ENCODE results near the gene NOP14.
"Not testable (repeated sequence)": the region's sequence is repeated elsewhere in the genome, so short reads cannot be mapped to it uniquely, and the experiment has no call there.

The NOP14 gene

DNA sequence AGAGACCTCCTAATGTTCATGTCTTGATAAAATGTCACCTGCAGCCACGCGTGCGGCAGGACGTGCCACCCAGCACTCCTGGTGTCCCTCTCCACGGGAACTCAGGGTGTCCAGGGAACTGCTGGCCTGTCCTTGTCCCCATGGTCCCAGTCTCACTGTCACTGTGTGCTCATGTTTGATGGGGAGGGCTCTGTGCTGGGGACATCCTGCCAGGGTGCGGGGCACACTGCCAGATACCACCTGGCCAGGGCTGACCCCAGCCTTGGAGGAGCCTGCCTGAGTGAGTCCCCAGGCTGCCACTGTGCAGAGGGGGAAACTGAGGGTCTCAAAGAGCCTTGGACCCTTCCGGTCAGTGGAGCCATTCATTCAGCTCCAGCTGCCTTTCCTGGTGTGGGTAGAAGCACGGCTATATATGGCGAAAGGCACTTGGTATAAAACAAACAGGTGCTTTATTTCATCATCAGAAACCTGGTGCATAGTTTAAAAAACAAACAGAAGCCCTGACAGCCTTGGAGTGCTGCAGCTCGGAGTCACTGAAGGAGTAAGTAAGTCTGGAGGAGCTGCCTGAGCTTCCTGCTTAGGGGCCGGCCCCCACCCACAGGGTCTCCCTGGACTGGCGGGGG is 33.0 kb downstream of the NOP14 start:
- peak; percentile 84 for DNase-seq

DNA sequence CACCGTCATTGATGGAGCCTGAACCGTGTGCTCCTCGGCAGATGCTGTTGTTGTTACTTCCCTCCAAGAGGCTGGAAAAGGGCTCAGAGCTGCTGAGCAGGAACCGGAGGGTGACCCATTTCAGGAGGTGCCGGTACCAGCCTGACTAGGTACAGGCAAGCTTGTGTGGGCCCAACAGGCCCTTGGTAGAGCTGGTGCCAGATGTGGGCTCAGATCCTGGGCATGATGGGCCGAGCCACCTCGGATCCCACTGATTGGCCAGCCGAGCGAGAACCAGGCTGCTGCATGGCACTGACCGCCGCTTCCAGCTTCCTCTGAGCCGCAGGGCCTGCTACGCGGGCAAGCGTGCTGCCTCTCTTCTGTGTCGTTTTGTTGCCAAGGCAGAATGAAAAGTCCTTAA is 33.7 kb downstream of the NOP14 start:
- no peak for DNase-seq

DNA sequence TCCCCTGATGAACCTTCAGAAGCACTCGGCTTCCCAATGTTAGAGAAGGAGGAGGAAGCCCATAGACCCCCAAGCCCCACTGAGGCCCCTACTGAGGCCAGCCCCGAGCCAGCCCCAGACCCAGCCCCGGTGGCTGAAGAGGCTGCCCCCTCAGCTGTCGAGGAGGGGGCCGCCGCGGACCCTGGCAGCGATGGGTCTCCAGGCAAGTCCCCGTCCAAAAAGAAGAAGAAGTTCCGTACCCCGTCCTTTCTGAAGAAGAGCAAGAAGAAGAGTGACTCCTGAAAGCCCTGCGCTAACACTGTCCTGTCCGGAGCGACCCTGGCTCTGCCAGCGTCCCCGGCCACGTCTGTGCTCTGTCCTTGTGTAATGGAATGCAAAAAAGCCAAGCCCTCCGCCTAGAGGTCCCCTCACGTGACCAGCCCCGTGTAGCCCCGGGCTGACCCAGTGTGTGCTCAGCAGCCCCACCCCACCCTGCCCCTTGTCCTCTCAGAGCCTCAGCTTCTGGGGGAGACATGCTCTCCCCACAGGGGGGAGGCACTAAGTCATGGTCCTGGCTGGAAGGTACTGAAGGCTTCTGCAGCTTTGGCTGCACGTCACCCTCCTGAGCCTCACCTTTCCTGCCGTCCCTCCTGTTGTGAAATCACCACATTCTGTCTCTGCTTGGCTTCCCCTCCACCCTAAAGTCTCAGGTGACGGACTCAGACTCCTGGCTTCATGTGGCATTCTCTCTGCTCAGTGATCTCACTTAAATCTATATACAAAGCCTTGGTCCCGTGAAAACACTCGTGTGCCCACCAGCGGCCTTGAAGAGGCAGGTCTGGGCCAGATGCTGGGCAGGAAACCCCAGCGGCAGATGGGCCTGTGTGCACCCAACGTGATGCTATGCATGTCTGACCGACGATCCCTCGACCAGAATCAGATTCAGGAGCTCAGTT is 34.7 kb downstream of the NOP14 start:
- DNase-seq = no peak

DNA sequence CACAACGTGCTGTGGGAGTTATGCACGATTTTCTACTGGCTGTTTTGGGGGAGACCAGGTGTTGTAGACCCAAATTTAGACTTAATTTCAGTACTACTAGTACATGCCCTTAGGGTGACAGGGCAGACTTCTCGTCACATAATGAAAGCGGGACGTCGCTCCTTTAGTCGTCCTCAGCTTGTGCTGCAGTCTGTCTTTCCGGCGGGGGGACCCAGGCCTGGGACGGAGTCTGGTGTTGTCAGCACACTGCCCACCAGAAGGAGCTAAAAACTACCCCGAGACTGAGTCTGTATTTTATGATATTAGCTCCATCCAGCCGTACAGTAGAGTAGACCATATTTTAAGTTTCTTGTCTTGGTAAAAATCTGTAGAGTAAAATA is 35.5 kb downstream of the NOP14 start:
- DNase-seq = no peak

DNA sequence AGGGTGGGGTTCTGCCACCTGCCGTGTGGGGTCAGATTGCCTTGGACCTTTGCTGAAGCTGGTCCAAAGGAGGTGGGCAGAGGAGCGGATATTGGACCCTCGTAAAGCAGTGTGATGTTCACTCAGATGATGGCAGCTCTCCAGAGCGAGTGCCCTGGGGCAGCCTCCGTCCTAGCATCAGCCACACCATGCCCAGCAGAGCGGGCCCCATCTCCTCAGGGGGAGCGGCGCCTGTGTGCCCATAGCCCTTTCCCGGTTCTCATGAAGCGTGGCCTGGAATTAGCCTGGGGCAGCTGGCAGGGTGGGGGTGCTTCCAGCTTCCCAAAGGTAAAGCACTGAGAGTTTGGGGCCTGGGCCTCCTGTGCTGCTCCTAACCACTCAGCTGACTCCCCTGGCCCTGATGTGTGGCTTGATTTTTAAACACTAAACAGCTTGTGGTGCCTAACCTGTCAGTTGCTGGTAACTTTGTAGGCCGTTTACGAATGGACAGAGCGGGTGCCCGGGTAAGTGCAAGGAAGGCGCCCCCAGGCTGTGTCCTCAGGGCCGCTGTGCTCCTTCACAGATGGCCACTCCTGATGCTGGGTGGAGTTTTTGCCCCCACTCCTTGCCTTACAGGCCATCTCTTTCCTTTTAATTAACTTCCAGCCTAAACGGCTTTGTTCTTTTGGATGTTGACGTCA is 36.0 kb downstream of the NOP14 start:
- DNase-seq = no peak

DNA sequence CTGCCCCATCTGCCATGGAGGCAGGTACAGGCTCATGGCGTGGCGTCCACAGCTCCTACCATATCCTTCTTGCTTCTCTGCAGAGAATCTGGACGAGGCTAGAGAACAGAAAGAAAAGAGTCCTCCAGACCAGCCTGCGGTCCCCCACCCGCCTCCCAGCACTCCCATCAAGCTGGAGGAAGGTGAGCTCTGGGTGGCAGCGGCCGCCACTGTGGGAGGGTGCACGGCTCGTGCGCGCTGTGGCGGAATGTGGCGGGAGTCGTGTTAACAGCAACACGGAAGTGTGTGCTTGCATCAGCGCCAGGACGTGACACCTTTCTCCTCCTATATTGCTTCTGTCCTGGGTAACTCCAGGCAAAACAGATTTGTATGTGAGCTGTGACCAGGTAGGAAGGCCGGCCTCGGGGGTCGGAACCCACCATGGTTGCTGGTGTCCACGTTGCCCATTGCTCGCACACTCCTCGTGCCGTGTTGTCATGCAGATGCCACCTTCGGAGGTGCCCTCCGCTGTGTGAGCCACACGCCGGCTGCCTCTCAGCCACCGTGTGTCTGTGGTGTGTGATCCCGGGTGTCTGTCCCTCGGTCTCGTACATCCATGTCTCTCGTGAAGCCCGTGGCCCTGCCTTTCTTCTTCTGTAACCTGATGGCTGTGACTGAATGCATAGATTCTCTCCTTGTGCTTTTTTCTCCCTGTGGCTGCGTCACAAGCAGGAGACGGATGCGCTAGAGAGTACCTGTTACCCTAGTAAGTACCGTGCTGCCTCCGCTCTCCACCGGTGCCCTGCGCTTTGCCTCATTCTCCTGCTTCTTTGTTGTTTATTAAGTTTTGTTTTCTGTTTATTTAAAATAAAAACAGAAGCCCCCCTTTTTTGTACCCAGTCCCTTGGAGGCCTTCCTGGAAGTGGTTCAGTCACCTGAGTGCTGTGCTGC is 37.0 kb downstream of the NOP14 start:
- DNase-seq = no peak

DNA sequence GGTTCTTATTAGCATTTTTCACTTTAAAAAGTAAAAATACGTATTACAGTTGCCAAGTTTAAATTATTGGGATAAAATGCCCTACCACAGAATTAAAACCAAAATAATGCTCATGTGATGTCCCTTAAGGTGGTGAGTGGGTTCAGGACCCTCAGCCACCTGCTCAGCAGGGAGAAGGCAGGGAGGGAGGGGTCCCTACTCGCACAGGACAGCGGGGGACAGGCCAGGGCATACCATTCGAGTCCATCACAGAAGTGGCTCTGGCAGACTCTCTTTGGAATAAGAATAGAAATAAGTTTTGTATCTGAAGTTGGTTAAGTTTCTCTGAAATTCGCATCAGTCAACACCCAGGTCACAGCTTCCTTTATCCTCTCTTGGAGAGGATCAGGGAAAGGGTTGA is 37.7 kb downstream of the NOP14 start:
- DNase-seq = no peak

DNA sequence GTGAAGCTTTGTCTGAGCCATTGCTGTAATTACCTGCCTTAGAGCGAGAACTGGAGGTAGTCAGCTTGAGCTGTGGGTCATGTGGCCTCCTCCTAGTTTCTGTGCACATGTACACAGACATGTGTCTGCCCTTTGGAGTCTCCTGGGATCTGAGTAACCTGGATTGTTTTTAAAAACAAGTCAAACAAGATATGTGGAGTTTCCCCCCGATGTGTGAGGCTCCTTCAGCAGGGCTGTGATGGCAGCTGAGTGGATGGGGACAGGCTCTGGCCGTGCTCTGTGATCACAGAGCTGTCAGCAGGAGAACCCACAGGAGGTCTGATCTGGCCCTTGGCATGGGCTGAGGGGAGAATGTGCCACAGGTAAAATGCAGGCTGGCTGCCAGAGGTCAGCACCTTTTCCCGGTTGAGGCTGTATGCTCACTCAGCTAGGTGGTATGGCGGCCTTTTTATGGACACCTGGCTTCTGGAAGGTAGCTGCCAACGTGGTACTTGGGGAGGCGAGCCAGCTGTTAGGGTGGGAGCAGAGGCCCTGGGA is 38.4 kb downstream of the NOP14 start:
- peak; percentile 73 for DNase-seq

DNA sequence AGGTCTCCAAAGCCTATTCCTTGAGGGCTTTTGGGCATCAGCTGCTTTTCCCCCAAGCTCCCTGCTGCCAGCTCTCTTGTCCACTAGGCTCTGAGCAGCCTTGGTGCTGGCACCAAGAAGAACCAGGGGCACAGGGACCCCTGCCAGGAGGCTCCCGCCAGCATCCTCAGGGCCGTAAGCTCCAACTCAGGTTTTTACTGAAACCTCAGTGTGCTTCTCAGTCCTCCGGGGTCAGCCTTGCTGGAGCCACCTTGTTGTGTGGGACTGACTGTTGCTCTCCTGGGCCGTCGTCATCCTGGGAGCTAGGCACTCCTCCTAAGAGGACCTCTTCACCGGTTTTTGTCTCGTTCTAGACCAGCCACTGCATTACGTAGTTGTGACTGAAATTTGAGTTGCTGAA is 38.9 kb downstream of the NOP14 start:
- peak; percentile 91 for DNase-seq

DNA sequence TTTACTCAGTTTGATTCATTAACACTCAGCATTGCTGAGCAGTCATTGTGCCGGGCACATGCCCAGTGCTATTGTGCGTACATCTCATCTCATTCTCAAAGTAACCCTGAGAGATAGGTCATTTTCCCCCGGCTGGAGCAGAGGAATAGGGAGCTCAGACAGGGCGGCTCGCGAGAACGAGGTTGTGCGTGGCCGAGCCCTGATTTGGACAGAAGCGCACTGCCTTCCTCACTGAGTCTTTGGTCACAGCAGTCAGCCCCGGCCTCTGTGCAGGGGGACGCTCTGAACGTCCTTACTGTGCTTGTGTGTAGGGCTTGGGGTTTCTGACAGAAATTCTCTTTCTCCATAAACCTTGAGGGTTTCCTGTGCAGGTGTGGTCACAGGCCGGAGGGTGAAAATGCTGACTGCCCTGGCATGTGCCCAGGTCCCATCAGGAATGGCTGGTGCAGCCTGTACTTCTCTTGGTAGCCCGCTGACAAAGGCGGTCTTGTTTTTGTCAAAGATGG is 39.5 kb downstream of the NOP14 start:
- DNase-seq = no peak

DNA sequence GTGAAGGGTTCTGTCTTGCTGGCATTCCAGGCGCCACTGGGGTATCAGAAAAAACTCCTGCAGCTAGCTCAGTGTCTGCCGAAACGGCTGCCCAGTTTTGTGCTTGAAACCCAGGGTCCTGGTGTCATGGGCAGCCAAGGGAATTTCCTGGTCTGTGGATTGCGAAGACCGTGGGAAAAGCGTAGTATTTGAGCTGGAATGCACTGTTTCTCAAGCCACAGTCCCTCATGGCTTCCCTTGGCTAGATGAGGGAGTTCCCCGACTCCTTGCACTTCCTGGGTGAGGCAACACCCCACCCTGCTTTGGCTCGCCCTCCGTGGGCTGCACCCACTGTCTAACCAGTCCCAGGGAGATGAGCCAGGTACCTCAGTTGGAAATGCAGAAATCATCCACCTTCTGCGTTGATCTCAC is 40.1 kb downstream of the NOP14 start:
- no peak for DNase-seq

DNA sequence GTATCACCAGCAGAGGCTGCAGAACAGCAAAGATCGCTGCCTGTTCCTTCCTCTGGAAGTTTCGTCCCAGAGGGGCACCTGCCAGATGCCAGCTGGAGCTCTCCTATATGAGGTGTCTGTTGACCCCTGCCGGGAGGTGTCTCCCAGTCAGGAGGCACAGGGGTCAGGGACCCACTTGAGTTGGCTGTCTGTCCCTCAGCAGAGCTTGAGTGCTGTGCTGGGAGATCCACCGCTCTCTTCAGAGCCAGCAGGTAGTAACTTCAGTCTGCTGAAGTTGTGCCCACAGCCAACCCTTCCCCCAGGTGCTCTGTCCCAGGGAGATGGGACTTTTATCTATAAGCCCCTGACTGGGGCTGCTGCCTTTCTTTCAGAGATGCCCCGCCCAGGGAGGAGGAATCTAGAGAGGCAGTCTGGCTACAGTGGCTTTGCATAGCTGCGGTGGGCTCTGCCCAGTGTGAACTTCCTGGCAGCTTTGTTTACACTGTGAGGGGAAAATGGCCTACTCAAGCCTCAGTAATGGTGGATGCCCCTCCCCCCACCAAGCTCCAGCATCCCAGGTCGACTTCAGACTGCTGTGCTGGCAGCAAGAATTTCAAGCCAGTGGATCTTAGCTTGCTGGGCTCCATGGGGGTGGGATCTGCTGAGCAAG is 40.6 kb downstream of the NOP14 start:
- DNase-seq = peak; percentile 64

DNA sequence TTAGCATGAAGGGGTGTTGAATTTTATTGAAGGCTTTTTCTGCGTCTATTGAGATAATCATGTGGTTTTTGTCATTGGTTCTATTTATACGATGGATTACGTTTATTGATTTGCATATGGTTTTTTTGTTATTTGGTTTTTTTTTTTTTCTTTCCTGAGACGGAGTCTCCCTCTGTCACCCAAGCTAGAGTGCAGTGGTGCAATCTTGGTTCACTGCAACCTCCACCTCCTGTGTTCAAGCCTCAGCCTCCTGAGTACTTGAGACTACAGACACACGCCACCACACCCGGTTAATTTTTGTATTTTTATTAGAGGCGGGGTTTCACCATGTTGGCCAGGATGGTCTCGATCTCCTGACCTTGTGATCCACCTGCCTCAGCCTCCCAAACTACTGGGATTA is 44.5 kb downstream of the NOP14 start:
- not testable (repeated sequence) for DNase-seq

DNA sequence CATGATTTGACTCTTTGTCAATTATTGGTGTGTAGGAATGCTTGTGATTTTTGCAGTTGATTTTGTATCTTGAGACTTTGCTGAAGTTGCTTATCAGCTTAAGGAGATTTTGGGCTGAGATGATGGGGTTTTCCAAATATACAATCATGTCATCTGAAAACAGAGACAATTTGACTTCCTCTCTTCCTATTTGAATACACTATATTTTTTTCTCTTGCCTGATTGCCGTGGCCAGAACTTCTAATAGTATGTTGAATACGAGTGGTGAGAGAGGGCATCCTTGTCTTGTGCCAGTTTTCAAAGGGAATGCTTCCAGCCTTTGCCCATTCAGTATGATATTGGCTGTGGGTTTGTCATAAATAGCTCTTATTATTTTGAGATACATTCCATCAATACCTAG is 44.9 kb downstream of the NOP14 start:
- DNase-seq = not testable (repeated sequence)

DNA sequence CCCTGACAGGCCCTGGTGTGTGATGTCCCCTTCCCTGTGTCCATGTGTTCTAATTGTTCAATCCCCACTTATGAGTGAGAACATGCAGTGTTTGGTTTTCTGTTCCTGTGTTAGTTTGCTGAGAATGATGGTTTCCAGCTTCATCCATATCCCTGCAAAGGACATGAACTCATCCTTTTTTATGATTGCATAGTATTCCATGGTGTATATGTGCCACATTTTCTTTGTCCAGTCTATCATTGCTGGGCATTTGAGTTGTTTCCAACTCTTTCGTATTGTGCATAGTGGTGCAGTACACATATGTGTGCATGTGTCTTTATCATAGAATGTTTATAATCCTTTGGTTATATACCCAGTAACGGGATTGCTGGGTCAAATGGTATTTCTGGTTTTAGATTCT is 46.5 kb downstream of the NOP14 start:
- DNase-seq = not testable (repeated sequence)

DNA sequence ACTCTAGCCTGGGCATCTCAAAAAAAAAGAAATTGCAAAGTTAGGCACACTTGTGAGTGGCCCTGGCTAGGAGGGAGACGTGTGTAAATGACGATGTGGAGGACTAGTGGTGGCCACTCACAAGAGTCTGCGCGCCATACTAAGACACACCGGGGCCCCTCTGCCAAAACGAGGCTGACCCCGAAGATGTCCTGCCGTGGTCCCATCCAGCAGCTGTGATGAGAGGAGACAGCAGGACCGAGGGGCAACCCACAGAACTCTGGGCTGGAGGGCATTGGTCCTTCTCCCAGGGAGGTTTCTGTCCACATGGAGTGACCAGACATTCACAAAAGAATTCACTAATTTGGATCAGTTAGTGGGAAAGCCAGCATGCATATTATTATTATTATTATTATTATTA is 47.4 kb downstream of the NOP14 start:
- no peak for DNase-seq

DNA sequence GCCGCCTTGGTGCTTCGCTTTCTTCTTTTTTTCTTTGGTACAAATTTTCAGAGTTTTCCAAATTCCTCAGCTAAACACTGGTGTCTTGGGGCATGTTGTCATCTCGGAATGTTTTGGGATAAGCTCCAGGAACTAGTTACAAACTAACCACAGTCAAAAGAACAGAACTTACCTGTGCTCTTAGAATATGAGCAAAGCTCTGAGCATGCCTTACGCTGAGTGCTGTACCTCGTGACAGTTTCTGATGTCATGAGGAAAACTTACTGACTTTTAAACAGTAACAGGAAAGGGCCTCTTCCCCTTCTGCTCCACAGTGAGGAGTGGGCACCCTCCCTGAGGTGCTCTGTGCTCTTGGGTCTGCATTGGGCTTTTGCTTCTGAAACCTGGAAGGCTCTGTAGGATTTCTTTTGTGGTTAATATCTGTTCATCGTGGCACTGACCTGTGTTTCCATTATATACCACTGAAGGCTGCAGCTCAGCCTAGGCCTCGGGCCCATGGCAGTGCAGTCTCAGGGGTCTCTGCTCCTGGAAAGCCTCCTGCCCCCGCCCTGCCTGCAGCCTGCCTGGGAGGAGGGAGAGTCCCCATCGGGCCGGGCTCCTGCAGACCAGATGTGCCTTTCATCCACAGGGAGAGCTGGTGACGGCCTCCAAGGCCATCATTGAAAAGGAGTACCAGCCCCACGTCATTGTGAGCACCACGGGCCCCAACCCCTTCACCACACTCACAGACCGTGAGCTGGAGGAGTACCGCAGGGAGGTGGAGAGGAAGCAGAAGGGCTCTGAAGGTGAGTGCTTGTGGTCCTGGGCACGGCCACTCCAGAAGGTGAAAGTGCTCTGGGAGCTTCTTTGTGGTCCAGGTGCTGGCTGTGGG is 48.7 kb downstream of the NOP14 start:
- no peak for DNase-seq

DNA sequence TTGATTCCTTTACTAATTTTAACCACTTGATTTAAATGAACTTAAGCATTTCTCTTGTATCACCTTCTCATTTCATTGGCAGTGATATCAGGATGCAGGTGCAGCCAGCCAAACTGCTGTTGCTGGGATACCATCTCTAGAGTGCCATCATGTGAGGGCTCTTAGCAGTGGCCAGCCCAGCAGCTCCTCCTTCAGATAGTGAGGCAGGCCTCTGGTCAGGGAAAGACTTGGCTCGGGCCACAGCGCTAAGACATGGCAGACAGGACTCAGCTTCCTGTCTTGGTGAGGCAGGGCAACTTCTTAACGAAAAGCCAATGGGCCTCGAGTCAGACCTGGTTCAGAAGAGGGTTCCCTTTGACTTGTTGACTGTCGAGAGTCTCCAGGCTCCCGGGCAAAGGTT is 50.0 kb downstream of the NOP14 start:
- DNase-seq = peak; percentile 87

DNA sequence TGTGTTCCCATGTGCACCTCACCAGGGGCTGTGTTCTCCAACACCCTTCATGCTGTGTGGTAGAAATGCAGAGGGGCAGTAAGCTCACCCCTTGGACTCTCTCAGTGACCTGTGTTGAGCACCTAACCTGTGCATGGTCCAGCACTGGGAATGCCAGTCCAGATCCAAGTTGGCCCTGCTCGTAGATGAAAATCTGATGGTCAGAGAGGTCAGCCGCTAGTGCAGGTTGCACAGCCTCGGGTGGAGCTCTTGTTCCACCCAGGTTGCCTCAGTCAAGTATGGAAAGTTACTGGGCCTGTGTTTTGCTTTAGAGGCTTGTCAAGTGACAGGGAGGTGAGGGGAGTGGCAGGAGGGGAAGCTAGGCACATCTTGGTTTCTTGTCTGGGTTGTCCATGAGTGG is 51.3 kb downstream of the NOP14 start:
- DNase-seq = no peak

DNA sequence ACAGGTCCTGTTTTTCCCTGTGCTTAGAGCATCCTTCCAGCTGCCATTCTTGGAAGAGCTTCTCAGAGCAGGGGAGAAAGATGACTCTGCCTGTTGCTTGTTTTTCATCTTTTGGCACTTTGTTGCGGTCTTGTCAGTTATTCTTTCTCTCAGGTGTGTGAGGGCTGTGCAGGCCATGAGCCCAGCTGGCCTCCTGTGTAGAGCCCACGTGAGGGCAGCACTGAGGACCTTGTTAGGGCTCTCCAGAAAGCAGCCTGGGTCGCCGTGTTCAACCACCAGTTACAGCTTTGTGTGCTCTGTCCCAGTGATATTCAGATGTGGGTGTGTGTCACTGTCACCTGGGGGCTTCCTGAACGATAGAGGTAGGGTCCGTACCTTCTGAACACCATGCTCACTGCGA is 52.8 kb downstream of the NOP14 start:
- DNase-seq = no peak

DNA sequence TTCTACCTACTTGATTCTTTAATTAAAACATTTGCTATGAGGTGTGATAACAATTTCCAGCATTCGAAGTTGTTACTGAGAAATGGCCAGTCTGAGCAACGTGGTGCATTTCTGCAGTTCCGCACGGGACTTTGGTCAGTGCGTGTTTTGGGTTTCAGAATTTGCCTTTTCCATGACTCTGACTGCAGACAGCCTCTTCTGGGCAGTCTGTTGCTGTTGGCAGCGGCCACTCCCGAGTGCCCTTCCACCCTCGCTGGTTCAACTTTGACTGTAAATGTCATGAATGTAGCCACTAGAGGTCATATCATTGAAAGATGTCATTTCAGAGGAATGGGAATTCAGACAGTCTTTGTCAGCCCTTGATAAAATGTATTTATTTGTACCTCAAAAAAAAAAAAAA is 53.6 kb downstream of the NOP14 start:
- DNase-seq = no peak

Measured in NCI-H2029 (cell line).